ENCODE measurements around the gene TNS3. TPM values are rescaled to one million over a fixed set of nuclear protein-coding genes. Genes with fewer than 3 reads are reported as not detected.

TNS3 gene
- total RNA-seq, 1 experiment from 2014 or later, result 9.5 TPM

- H3K27me3 ChIP-seq (ENCODE audit: insufficient read depth, low read length), result no peaks in the 10 kb centered on the region
- H3K56ac ChIP-seq (ENCODE audit: insufficient read length, low read depth, low read length), result no peak overlapping the region
- H4K20me1 ChIP-seq (ENCODE audit: control insufficient read depth, insufficient read depth, insufficient read length), result no peaks in the 10 kb centered on the region
- no peak overlapping the region for H2BK120ac ChIP-seq (ENCODE audit: low read depth, low read length, poor library complexity, severe bottlenecking)
- no peak overlapping the region for H2BK12ac ChIP-seq (ENCODE audit: insufficient read length, low read depth, low read length)
- no CpG with 5 or more reads among the region's 4 CpGs for WGBS (ENCODE audit: extremely low coverage, insufficient read length, low lambda C conversion rate)
- H3K9ac ChIP-seq (ENCODE audit: extremely low read depth, insufficient read length, low read length), result no peak overlapping the region
- no peak for TF ChIP-seq CTCF (conservative IDR thresholded peaks at IDR 0.05)
- no peak overlapping the region for H2AFZ ChIP-seq (ENCODE audit: low read length)
- H3K27ac ChIP-seq (ENCODE audit: insufficient read length, low read depth, low read length), result no peak overlapping the region
- H3K4me2 ChIP-seq (ENCODE audit: insufficient read depth, insufficient read length, low read length), result no peak overlapping the region
- Mint-ChIP-seq H3K27me3 (ENCODE audit: low read depth) (no peaks in the 10 kb centered on the region), H3K9me3 (no peaks in the 10 kb centered on the region), H3K4me1 (no peaks in the 10 kb centered on the region), H3K36me3 (ENCODE audit: insufficient read depth in 1 of 3, low read depth in 3 of 3) (peaks cover 0 to 4% (median 2%) of the 10 kb centered on the region in 3 experiments; a peak in 4 of 7 replicates), H3K27ac (no peak overlapping the region), H3K4me3 (no peak overlapping the region)
- H3K79me1 ChIP-seq (ENCODE audit: insufficient read depth, low read depth, low read length, poor library complexity, severe bottlenecking), result no peaks in the 10 kb centered on the region
- no peaks in the 10 kb centered on the region for H3K4me1 ChIP-seq (ENCODE audit: insufficient read depth, low read length)
- H3K18ac ChIP-seq (ENCODE audit: insufficient read length, low read depth, low read length), result no peak overlapping the region
- no peak overlapping the region for H2BK15ac ChIP-seq (ENCODE audit: low read depth, low read length)
- no peak overlapping the region for H3K14ac ChIP-seq (ENCODE audit: insufficient read depth, low read length)
- no peak overlapping the region for H2BK5ac ChIP-seq (ENCODE audit: insufficient read length, low read length)
- no peak overlapping the region for H2AK5ac ChIP-seq (ENCODE audit: insufficient read length, low read length)
- H4K91ac ChIP-seq (ENCODE audit: insufficient read length, low read depth, low read length), result no peak overlapping the region
- no peak overlapping the region for H3K4ac ChIP-seq (ENCODE audit: low read depth, low read length)
- H3T11ph ChIP-seq (ENCODE audit: low read length), result no peak overlapping the region
- no peak overlapping the region for H4K8ac ChIP-seq (replicated peaks; ENCODE audit: insufficient read length, low read depth, low read length)
- no peaks in the 10 kb centered on the region for H3K79me2 ChIP-seq (ENCODE audit: insufficient read depth, low read length)
- no peak for DNase-seq
- H3K23ac ChIP-seq (ENCODE audit: insufficient read length, low read depth, low read length), result no peak overlapping the region
- H3K9me3 ChIP-seq (ENCODE audit: control insufficient read depth, low read depth, low read length), result no peaks in the 10 kb centered on the region
- H4K5ac ChIP-seq (ENCODE audit: insufficient read length, low read depth, low read length), result no peak overlapping the region
- H3K23me2 ChIP-seq (ENCODE audit: insufficient read length, low read depth, low read length, poor library complexity, severe bottlenecking), result no peaks in the 10 kb centered on the region
- H2BK20ac ChIP-seq (ENCODE audit: low read depth, low read length, poor library complexity, severe bottlenecking), result no peak overlapping the region
These were observed 287.2 kb downstream of the TNS3 start for GRCh38 chr7:47294556-47295222.
